ENCODE data around the gene AMDHD2.
A peak's percentile ranks its signal among the peaks of the same experiment; 100 is the strongest.

The AMDHD2 gene

DNA sequence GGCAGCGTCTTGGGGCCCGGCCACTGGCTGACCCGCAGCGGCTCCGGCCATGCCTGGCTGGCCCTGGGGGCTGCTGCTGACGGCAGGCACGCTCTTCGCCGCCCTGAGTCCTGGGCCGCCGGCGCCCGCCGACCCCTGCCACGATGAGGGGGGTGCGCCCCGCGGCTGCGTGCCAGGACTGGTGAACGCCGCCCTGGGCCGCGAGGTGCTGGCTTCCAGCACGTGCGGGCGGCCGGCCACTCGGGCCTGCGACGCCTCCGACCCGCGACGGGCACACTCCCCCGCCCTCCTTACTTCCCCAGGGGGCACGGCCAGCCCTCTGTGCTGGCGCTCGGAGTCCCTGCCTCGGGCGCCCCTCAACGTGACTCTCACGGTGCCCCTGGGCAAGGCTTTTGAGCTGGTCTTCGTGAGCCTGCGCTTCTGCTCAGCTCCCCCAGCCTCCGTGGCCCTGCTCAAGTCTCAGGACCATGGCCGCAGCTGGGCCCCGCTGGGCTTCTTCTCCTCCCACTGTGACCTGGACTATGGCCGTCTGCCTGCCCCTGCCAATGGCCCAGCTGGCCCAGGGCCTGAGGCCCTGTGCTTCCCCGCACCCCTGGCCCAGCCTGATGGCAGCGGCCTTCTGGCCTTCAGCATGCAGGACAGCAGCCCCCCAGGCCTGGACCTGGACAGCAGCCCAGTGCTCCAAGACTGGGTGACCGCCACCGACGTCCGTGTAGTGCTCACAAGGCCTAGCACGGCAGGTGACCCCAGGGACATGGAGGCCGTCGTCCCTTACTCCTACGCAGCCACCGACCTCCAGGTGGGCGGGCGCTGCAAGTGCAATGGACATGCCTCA, 48.3 kb upstream of the AMDHD2 start:
- Histone ChIP-seq H3K9me3 (replicated peaks; ENCODE audit: insufficient read depth, low read length) (no peaks in the 10 kb centered on the region), H3K4me2 (ENCODE audit: low read depth, low read length) (no peak overlapping the region), H3K4me3 (ENCODE audit: low read length) (no peak overlapping the region), H3K36me3 (replicated peaks; ENCODE audit: insufficient read depth, low read length) (no peaks in the 10 kb centered on the region), H4K20me1 (ENCODE audit: insufficient read depth, low read length) (no peaks in the 10 kb centered on the region), H3K9ac (ENCODE audit: low read length) (no peak overlapping the region), H3K4me1 (ENCODE audit: low read length) (0 out of 2 replicates have a peak, but pooled peaks cover 2% of the 10 kb centered on the region), H3K79me2 (ENCODE audit: low read length) (peaks cover 11% of the 10 kb centered on the region), H3F3A (ENCODE audit: insufficient read depth, low read length) (peaks cover 6% of the 10 kb centered on the region; the same call in 1 of the 2 replicates), H3K27ac (ENCODE audit: low read length) (no peak overlapping the region), H3K27me3 (replicated peaks; ENCODE audit: insufficient read depth, low read length) (peaks cover 52% of the 10 kb centered on the region), H3K9me2 (replicated peaks; ENCODE audit: insufficient read depth, low read length) (no peaks in the 10 kb centered on the region), H2AFZ (ENCODE audit: low read length) (no peak overlapping the region)
- no peak for DNase-seq
- peak; percentile 50 for TF ChIP-seq EZH2 (optimal IDR thresholded peaks at IDR 0.05; ENCODE audit: low read depth, low read length)
- TF ChIP-seq, protein P1, sequence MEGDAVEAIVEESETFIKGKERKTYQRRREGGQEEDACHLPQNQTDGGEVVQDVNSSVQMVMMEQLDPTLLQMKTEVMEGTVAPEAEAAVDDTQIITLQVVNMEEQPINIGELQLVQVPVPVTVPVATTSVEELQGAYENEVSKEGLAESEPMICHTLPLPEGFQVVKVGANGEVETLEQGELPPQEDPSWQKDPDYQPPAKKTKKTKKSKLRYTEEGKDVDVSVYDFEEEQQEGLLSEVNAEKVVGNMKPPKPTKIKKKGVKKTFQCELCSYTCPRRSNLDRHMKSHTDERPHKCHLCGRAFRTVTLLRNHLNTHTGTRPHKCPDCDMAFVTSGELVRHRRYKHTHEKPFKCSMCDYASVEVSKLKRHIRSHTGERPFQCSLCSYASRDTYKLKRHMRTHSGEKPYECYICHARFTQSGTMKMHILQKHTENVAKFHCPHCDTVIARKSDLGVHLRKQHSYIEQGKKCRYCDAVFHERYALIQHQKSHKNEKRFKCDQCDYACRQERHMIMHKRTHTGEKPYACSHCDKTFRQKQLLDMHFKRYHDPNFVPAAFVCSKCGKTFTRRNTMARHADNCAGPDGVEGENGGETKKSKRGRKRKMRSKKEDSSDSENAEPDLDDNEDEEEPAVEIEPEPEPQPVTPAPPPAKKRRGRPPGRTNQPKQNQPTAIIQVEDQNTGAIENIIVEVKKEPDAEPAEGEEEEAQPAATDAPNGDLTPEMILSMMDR (IDR thresholded peaks at IDR 0.05; ENCODE audit: low read length) = no peak
- TF ChIP-seq EZH2phosphoT487 (IDR thresholded peaks at IDR 0.05; ENCODE audit: low read length) = no peak

GRCh38 chr16:2472488-2472864, 47.7 kb upstream of the AMDHD2 start:
- Histone ChIP-seq H3K9me2 (replicated peaks; ENCODE audit: insufficient read depth, low read length) (no peaks in the 10 kb centered on the region), H3K4me3 (ENCODE audit: low read length) (no peak overlapping the region), H3F3A (ENCODE audit: insufficient read depth, low read length) (peaks cover 6% of the 10 kb centered on the region; the same call in 1 of the 2 replicates), H3K27me3 (replicated peaks; ENCODE audit: insufficient read depth, low read length) (peaks cover 52% of the 10 kb centered on the region), H3K27ac (ENCODE audit: low read length) (no peak overlapping the region), H3K4me1 (ENCODE audit: low read length) (no peaks in the 10 kb centered on the region), H2AFZ (ENCODE audit: low read length) (no peak overlapping the region), H3K4me2 (ENCODE audit: low read depth, low read length) (no peak overlapping the region), H4K20me1 (ENCODE audit: insufficient read depth, low read length) (no peaks in the 10 kb centered on the region), H3K9me3 (replicated peaks; ENCODE audit: insufficient read depth, low read length) (no peaks in the 10 kb centered on the region), H3K36me3 (replicated peaks; ENCODE audit: insufficient read depth, low read length) (no peaks in the 10 kb centered on the region), H3K79me2 (ENCODE audit: low read length) (peaks cover 16% of the 10 kb centered on the region), H3K9ac (ENCODE audit: low read length) (no peak overlapping the region)
- TF ChIP-seq EZH2phosphoT487 (IDR thresholded peaks at IDR 0.05; ENCODE audit: low read length) = no peak
- no peak for TF ChIP-seq EZH2 (optimal IDR thresholded peaks at IDR 0.05; ENCODE audit: low read depth, low read length)
- TF ChIP-seq, protein P1 (IDR thresholded peaks at IDR 0.05; ENCODE audit: low read length) = no peak
- no peak for DNase-seq

DNA sequence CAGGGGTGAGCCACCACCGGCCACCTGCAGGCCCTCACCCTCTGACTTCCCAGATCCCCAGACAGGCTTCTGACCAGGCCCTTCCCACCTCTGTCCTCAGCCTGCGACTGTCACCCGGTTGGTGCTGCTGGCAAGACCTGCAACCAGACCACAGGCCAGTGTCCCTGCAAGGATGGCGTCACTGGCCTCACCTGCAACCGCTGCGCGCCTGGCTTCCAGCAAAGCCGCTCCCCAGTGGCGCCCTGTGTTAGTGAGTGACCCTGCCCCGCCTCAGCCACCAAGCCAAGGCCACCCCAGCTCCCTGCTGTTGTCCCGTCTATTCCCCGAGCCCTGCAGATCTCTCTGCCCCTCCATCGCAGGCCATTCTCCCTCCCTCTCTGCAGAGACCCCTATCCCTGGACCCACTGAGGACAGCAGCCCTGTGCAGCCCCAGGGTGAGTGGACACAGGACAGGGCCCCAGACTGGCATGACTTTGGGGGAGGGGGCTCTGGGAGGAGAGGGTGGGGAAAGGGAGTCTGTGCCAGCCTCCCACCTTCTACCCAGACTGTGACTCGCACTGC, 47.2 kb upstream of the AMDHD2 start:
- TF ChIP-seq, protein P1 (IDR thresholded peaks at IDR 0.05; ENCODE audit: low read length) = no peak
- TF ChIP-seq EZH2phosphoT487 (IDR thresholded peaks at IDR 0.05; ENCODE audit: low read length) = no peak
- H4K20me1 ChIP-seq (ENCODE audit: insufficient read depth, low read length) = no peaks in the 10 kb centered on the region
- H3K79me2 ChIP-seq (ENCODE audit: low read length) = peaks cover 21% of the 10 kb centered on the region
- H3K36me3 ChIP-seq (replicated peaks; ENCODE audit: insufficient read depth, low read length) = no peaks in the 10 kb centered on the region
- no peak overlapping the region; the same call in 1 of the 2 replicates for H3K4me3 ChIP-seq (ENCODE audit: low read length)
- no peak overlapping the region for H2AFZ ChIP-seq (ENCODE audit: low read length)
- peak overlapping the region; percentile 59; the same call in 1 of the 2 replicates for H3K4me2 ChIP-seq (ENCODE audit: low read depth, low read length)
- peaks cover 6% of the 10 kb centered on the region; the same call in 1 of the 2 replicates for H3F3A ChIP-seq (ENCODE audit: insufficient read depth, low read length)
- H3K27me3 ChIP-seq (replicated peaks; ENCODE audit: insufficient read depth, low read length) = peaks cover 52% of the 10 kb centered on the region
- no peaks in the 10 kb centered on the region for H3K4me1 ChIP-seq (ENCODE audit: low read length)
- H3K9me3 ChIP-seq (replicated peaks; ENCODE audit: insufficient read depth, low read length) = no peaks in the 10 kb centered on the region
- no peak overlapping the region for H3K27ac ChIP-seq (ENCODE audit: low read length)
- no peak overlapping the region for H3K9ac ChIP-seq (ENCODE audit: low read length)
- DNase-seq = no peak
- no peaks in the 10 kb centered on the region for H3K9me2 ChIP-seq (replicated peaks; ENCODE audit: insufficient read depth, low read length)

Measured in MM.1S (cell line).